Neural progenitor cell (in vitro differentiated cells): ENCODE results near the gene DNAJB11. TPM values are rescaled to one million over a fixed set of nuclear protein-coding genes. Genes with fewer than 3 reads are reported as not detected.

Experiments used
- DNase-seq: peaks from one replicate; pipeline ENCODE4 v3.0.0-alpha.2; 2016; ENCODE audit warnings: low spot score
- H2AFZ ChIP-seq: fragments of 200-600 bp; sonication (generic); replicated peaks from 2 replicates; pipeline ENCODE4 v1.6.1; 2016; ENCODE audit warnings: antibody characterized with exemption
- H3F3A ChIP-seq: fragments of 200-600 bp; sonication (generic); 2 replicates; pipeline ENCODE4 v1.6.1; 2016; ENCODE audit warnings: antibody characterized with exemption, low read depth
- H3K27ac ChIP-seq: fragments of 200-600 bp; sonication (generic); 2 replicates; pipeline ENCODE4 v1.5.1; 2016; ENCODE audit warnings: mild to moderate bottlenecking
- H3K27me3 ChIP-seq: fragments of 200-600 bp; sonication (generic); 2 replicates; pipeline ENCODE4 v1.6.1; 2016; ENCODE audit warnings: mild to moderate bottlenecking, moderate library complexity
- H3K36me3 ChIP-seq: fragments of 200-600 bp; sonication (generic); 2 replicates; pipeline ENCODE4 v1.5.1; 2016
- H3K4me1 ChIP-seq: fragments of 200-600 bp; sonication (generic); 2 replicates; pipeline ENCODE4 v1.6.1; 2016; ENCODE audit warnings: mixed run types
- H3K4me2 ChIP-seq: fragments of 200-600 bp; sonication (generic); 2 replicates; pipeline ENCODE4 v1.6.1; 2016
- H3K4me3 ChIP-seq: fragments of 200-600 bp; sonication (generic); 2 replicates; pipeline ENCODE4 v1.5.1; 2016
- H3K79me2 ChIP-seq: fragments of 200-600 bp; sonication (generic); 2 replicates; pipeline ENCODE4 v1.6.1; 2016; ENCODE audit warnings: low read depth
- H3K9ac ChIP-seq: fragments of 200-600 bp; sonication (generic); 2 replicates; pipeline ENCODE4 v1.6.1; 2016
- H3K9me3 ChIP-seq: fragments of 200-600 bp; sonication (generic); 2 replicates; pipeline ENCODE4 v1.5.1; 2016; ENCODE audit warnings: low read depth
- H4K20me1 ChIP-seq: fragments of 200-600 bp; sonication (generic); 2 replicates; pipeline ENCODE4 v1.6.1; 2016; ENCODE audit warnings: low read depth
- H3K27ac Mint-ChIP-seq: 3 replicates; pipeline ENCODE4 v1.8.0; 2021; ENCODE audit warnings: mixed read lengths
- H3K27me3 Mint-ChIP-seq: 2 replicates; pipeline ENCODE4 v1.8.0; 2022; ENCODE audit warnings: low read depth, mild to moderate bottlenecking, inconsistent platforms, moderate library complexity, mixed read lengths; ENCODE audit not compliant: insufficient read depth
- H3K36me3 Mint-ChIP-seq: 3 replicates; pipeline ENCODE4 v1.8.0; 2021; ENCODE audit warnings: mixed read lengths
- H3K4me1 Mint-ChIP-seq: 3 replicates; pipeline ENCODE4 v1.8.0; 2021; ENCODE audit warnings: mixed read lengths
- H3K4me3 Mint-ChIP-seq: 3 replicates; pipeline ENCODE4 v1.8.0; 2021; ENCODE audit warnings: mild to moderate bottlenecking, moderate library complexity, mixed read lengths
- H3K9me3 Mint-ChIP-seq: 3 replicates; pipeline ENCODE4 v1.8.0; 2020; ENCODE audit warnings: mixed read lengths
- CTCF ChIP-seq: fragments of 200-600 bp; sonication (generic); IDR thresholded peaks from 2 replicates; pipeline ENCODE4 v1.5.1; 2017; ENCODE audit warnings: antibody characterized with exemption, mild to moderate bottlenecking
- EZH2 ChIP-seq: fragments of 200-600 bp; sonication (generic); IDR thresholded peaks from 2 replicates; pipeline ENCODE4 v1.6.1; 2017; ENCODE audit warnings: antibody characterized with exemption, mild to moderate bottlenecking, moderate library complexity
- EZH2phosphoT487 ChIP-seq: fragments of 200-600 bp; sonication (generic); IDR thresholded peaks from 2 replicates; pipeline ENCODE4 v1.6.1; 2017; ENCODE audit warnings: antibody characterized with exemption
- total RNA-seq: library from RNA; depleted of rRNA; stranded (reverse); fragments of >200 nt; gene quantifications from 2 replicates; pipeline ENCODE4 v1.2.3, GENCODE V29; 2015; ENCODE audit warnings: low replicate concordance

DNAJB11 gene
- total RNA-seq, 1 donor from 2014 or later: 73.0 TPM

GRCh38 chr3:186619787-186620212 lies 49.3 kb downstream of the DNAJB11 start:
- Histone ChIP-seq H3K9me3 (no peaks in the 10 kb centered on the region), H3K4me1 (no peaks in the 10 kb centered on the region), H3K9ac (no peak overlapping the region)

GRCh38 chr3:186620213-186621092 lies 49.9 kb downstream of the DNAJB11 start:
- TF ChIP-seq EZH2: no peak
- no peak for TF ChIP-seq EZH2phosphoT487
- no peak for TF ChIP-seq CTCF
- H3K4me1 ChIP-seq: no peaks in the 10 kb centered on the region
- H3K9me3 Mint-ChIP-seq: no peaks in the 10 kb centered on the region

More at GRCh38 chr3:186619787-186620212, 49.3 kb downstream of the DNAJB11 start:
- H3K27me3 Mint-ChIP-seq: peaks cover 10% of the 10 kb centered on the region
- H4K20me1 ChIP-seq: no peaks in the 10 kb centered on the region
- H3F3A ChIP-seq: peaks cover 3% of the 10 kb centered on the region
- peaks cover 3% of the 10 kb centered on the region for H3K4me1 Mint-ChIP-seq
- no peaks in the 10 kb centered on the region for H3K9me3 Mint-ChIP-seq
- peaks cover 24% of the 10 kb centered on the region for H3K27me3 ChIP-seq
- H3K36me3 ChIP-seq: no peaks in the 10 kb centered on the region
- no peak overlapping the region for H3K4me2 ChIP-seq
- H3K36me3 Mint-ChIP-seq: no peaks in the 10 kb centered on the region
- no peaks in the 10 kb centered on the region for H3K79me2 ChIP-seq
- DNase-seq: no peak
- no peak overlapping the region for H3K27ac ChIP-seq
- no peak overlapping the region for H3K4me3 ChIP-seq
- TF ChIP-seq EZH2 (no peak), EZH2phosphoT487 (no peak), CTCF (no peak)
- no peak overlapping the region for H3K4me3 Mint-ChIP-seq
- no peak overlapping the region for H3K27ac Mint-ChIP-seq
- H2AFZ ChIP-seq: no peak overlapping the region

GRCh38 chr3:186621894-186622650 lies 51.6 kb downstream of the DNAJB11 start:
- H3K4me3 Mint-ChIP-seq: no peak overlapping the region
- no peak overlapping the region for H3K4me2 ChIP-seq
- no peaks in the 10 kb centered on the region for H3K4me1 Mint-ChIP-seq
- H3K27me3 Mint-ChIP-seq: peaks cover 9% of the 10 kb centered on the region
- H3K9me3 Mint-ChIP-seq: no peaks in the 10 kb centered on the region
- TF ChIP-seq CTCF (no peak), EZH2phosphoT487 (no peak), EZH2 (no peak)
- H2AFZ ChIP-seq: no peak overlapping the region
- no peak overlapping the region for H3K27ac ChIP-seq
- peaks cover 18% of the 10 kb centered on the region for H3K27me3 ChIP-seq
- H3K27ac Mint-ChIP-seq: no peak overlapping the region
- H3K4me1 ChIP-seq: no peaks in the 10 kb centered on the region
- H3K9ac ChIP-seq: no peak overlapping the region
- no peak overlapping the region for H3K4me3 ChIP-seq
- no peaks in the 10 kb centered on the region for H3K36me3 ChIP-seq
- DNase-seq: no peak
- H3K9me3 ChIP-seq: no peaks in the 10 kb centered on the region
- no peaks in the 10 kb centered on the region for H4K20me1 ChIP-seq
- H3K79me2 ChIP-seq: no peaks in the 10 kb centered on the region
- no peaks in the 10 kb centered on the region for H3K36me3 Mint-ChIP-seq
- H3F3A ChIP-seq: no peaks in the 10 kb centered on the region

More at GRCh38 chr3:186620213-186621092, 49.9 kb downstream of the DNAJB11 start:
- Mint-ChIP-seq H3K27me3 (peaks cover 10% of the 10 kb centered on the region), H3K36me3 (no peaks in the 10 kb centered on the region), H3K4me3 (no peak overlapping the region), H3K4me1 (no peaks in the 10 kb centered on the region), H3K27ac (no peak overlapping the region)
- Histone ChIP-seq H3F3A (peaks cover 1% of the 10 kb centered on the region), H3K9ac (no peak overlapping the region), H3K27me3 (peaks cover 24% of the 10 kb centered on the region), H3K9me3 (no peaks in the 10 kb centered on the region), H2AFZ (no peak overlapping the region), H3K36me3 (no peaks in the 10 kb centered on the region), H4K20me1 (no peaks in the 10 kb centered on the region), H3K27ac (no peak overlapping the region), H3K4me3 (no peak overlapping the region), H3K79me2 (no peaks in the 10 kb centered on the region), H3K4me2 (no peak overlapping the region)
- no peak for DNase-seq
